ENCODE data around the gene ZNF511. TPM values are rescaled to one million over a fixed set of nuclear protein-coding genes. Genes with fewer than 3 reads are reported as not detected.
A peak's percentile ranks its signal among the peaks of the same experiment; 100 is the strongest.

Gene ZNF511
- total and polyA plus RNA-seq, 3 experiments from 2014 or later: 82.2 to 90.8 (median 83.2) TPM

- H3K27ac ChIP-seq (ENCODE audit: low read depth, low read length): no peak overlapping the region
- no peak overlapping the region for H3K4me3 ChIP-seq (ENCODE audit: low read length)
- no peaks in the 10 kb centered on the region for H3K36me3 Mint-ChIP-seq
- peak overlapping the region in 1 of 7 donors; percentile 18 for H3K4me3 Mint-ChIP-seq
- ChIA-PET CTCF (interaction anchor here (3.0 kb wide), 1 partner anchor 12 kb away, joined by 17 read pairs; no protein-coding TSS in a partner anchor), POLR2A (interaction anchor here (1.0 kb wide), 1 partner anchor 8 kb away, joined by 3 read pairs; no protein-coding TSS in a partner anchor)
- H3K9me3 Mint-ChIP-seq: no peaks in the 10 kb centered on the region
- H3K36me3 ChIP-seq (ENCODE audit: insufficient read depth, low read length): no peaks in the 10 kb centered on the region
- peaks cover 16 to 42% of the 10 kb centered on the region in 2 donors for H3K27me3 Mint-ChIP-seq
- H3K27me3 ChIP-seq (ENCODE audit: insufficient read depth, low read length, poor library complexity, severe bottlenecking): peaks cover 39% of the 10 kb centered on the region
- H3K4me1 ChIP-seq (ENCODE audit: insufficient read depth, low read length): peaks cover 20% of the 10 kb centered on the region
- H3K27ac Mint-ChIP-seq: peak overlapping the region in 2 of 8 donors; percentile 11 to 45
- peaks cover 5 to 21% (median 6%) of the 10 kb centered on the region in 3 donors for H3K4me1 Mint-ChIP-seq
- no peaks in the 10 kb centered on the region for H3K9me3 ChIP-seq (ENCODE audit: low read length)
- DNase-seq: peak in 1 of 5 donors; percentile 28
These were observed 18.3 kb downstream of the ZNF511 start for GRCh38 chr10:133326745-133327650.

GRCh38 chr10:133327651-133328357 is 19.1 kb downstream of the ZNF511 start:
- Mint-ChIP-seq H3K9me3 (no peaks in the 10 kb centered on the region), H3K27ac (peak overlapping the region in 2 of 8 donors; percentile 11 to 45), H3K4me1 (peaks cover 5 to 21% (median 10%) of the 10 kb centered on the region in 3 donors), H3K4me3 (peak overlapping the region in 1 of 7 donors; percentile 48), H3K36me3 (no peaks in the 10 kb centered on the region), H3K27me3 (peaks cover 16 to 42% of the 10 kb centered on the region in 2 donors)
- peaks cover 39% of the 10 kb centered on the region for H3K27me3 ChIP-seq (ENCODE audit: insufficient read depth, low read length, poor library complexity, severe bottlenecking)
- no peak overlapping the region for H3K27ac ChIP-seq (ENCODE audit: low read depth, low read length)
- H3K9me3 ChIP-seq (ENCODE audit: low read length): no peaks in the 10 kb centered on the region
- H3K4me3 ChIP-seq (ENCODE audit: low read length): no peak overlapping the region
- POLR2A ChIA-PET: no interaction called here
- DNase-seq: peak in 1 of 5 donors; percentile 43
- H3K4me1 ChIP-seq (ENCODE audit: insufficient read depth, low read length): peaks cover 20% of the 10 kb centered on the region
- H3K36me3 ChIP-seq (ENCODE audit: insufficient read depth, low read length): no peaks in the 10 kb centered on the region
- CTCF ChIA-PET: interaction anchor here (2.1 to 3.0 kb wide), 3 partner anchors 13 to 193 kb away, joined by 11 to 21 read pairs (median 17); no protein-coding TSS in a partner anchor

- Histone ChIP-seq H3K4me3 (ENCODE audit: low read length) (no peak overlapping the region), H3K4me1 (ENCODE audit: insufficient read depth, low read length) (peaks cover 20% of the 10 kb centered on the region), H3K27me3 (ENCODE audit: insufficient read depth, low read length, poor library complexity, severe bottlenecking) (peaks cover 39% of the 10 kb centered on the region), H3K36me3 (ENCODE audit: insufficient read depth, low read length) (no peaks in the 10 kb centered on the region), H3K9me3 (ENCODE audit: low read length) (no peaks in the 10 kb centered on the region), H3K27ac (ENCODE audit: low read depth, low read length) (no peak overlapping the region)
- POLR2A ChIA-PET: no interaction called here
- Mint-ChIP-seq H3K4me3 (no peak overlapping the region), H3K27me3 (peaks cover 15 to 42% of the 10 kb centered on the region in 2 donors), H3K27ac (no peak overlapping the region), H3K4me1 (peaks cover 5 to 21% (median 10%) of the 10 kb centered on the region in 3 donors), H3K9me3 (no peaks in the 10 kb centered on the region), H3K36me3 (no peaks in the 10 kb centered on the region)
- CTCF ChIA-PET: interaction anchor here (0.6 to 3.0 kb wide), 28 partner anchors 8 to 288 kb away, joined by 3 to 21 read pairs (median 5); partner anchors contain the start of genes FUOM and MTG1
- DNase-seq: no peak
These were observed 19.9 kb downstream of the ZNF511 start for GRCh38 chr10:133328358-133329343.

- no peaks in the 10 kb centered on the region for H3K9me3 ChIP-seq (ENCODE audit: low read length)
- H3K27me3 ChIP-seq (ENCODE audit: insufficient read depth, low read length, poor library complexity, severe bottlenecking): peaks cover 39% of the 10 kb centered on the region
- no peak overlapping the region for H3K4me3 ChIP-seq (ENCODE audit: low read length)
- Mint-ChIP-seq H3K36me3 (no peaks in the 10 kb centered on the region), H3K4me1 (peaks cover 5 to 21% (median 11%) of the 10 kb centered on the region in 3 donors), H3K4me3 (peak overlapping the region in 4 of 7 donors; percentile 15 to 75 (median 50)), H3K9me3 (no peaks in the 10 kb centered on the region), H3K27ac (peak overlapping the region in 2 of 8 donors; percentile 19 to 83), H3K27me3 (peaks cover 15 to 42% of the 10 kb centered on the region in 2 donors)
- DNase-seq: peak; percentile 76 to 87 (median 81)
- no peak overlapping the region for H3K27ac ChIP-seq (ENCODE audit: low read depth, low read length)
- H3K4me1 ChIP-seq (ENCODE audit: insufficient read depth, low read length): peaks cover 20% of the 10 kb centered on the region
- ChIA-PET POLR2A (interaction anchor here (1.7 kb wide), 1 partner anchor 60 kb away, joined by 5 read pairs; no protein-coding TSS in a partner anchor), CTCF (interaction anchor here (0.6 to 3.0 kb wide), 30 partner anchors 9 to 287 kb away, joined by 3 to 21 read pairs (median 5); partner anchors contain the start of genes FUOM and MTG1)
- no peaks in the 10 kb centered on the region for H3K36me3 ChIP-seq (ENCODE audit: insufficient read depth, low read length)
These were observed 20.9 kb downstream of the ZNF511 start for GRCh38 chr10:133329491-133330202.

GRCh38 chr10:133332936-133333699 is 24.4 kb downstream of the ZNF511 start:
- CTCF ChIA-PET: interaction anchor here (1.4 kb wide), 1 partner anchor 9 kb away, joined by 5 read pairs; no protein-coding TSS in a partner anchor
- H3K27ac Mint-ChIP-seq: peak overlapping the region in 7 of 8 donors; percentile 32 to 97 (median 68)
- peak overlapping the region in 1 of 7 donors; percentile 73 for H3K4me3 Mint-ChIP-seq
- H3K4me1 Mint-ChIP-seq: peaks cover 6 to 13% (median 12%) of the 10 kb centered on the region in 3 donors
- H3K27me3 Mint-ChIP-seq: peaks cover 6 to 18% of the 10 kb centered on the region in 2 donors
- peak in 1 of 5 donors; percentile 42 for DNase-seq
- Histone ChIP-seq H3K4me1 (ENCODE audit: insufficient read depth, low read length) (peaks cover 25% of the 10 kb centered on the region), H3K36me3 (ENCODE audit: insufficient read depth, low read length) (no peaks in the 10 kb centered on the region), H3K9me3 (ENCODE audit: low read length) (no peaks in the 10 kb centered on the region), H3K27ac (ENCODE audit: low read depth, low read length) (no peak overlapping the region), H3K27me3 (ENCODE audit: insufficient read depth, low read length, poor library complexity, severe bottlenecking) (peaks cover 13% of the 10 kb centered on the region), H3K4me3 (ENCODE audit: low read length) (no peak overlapping the region)
- H3K36me3 Mint-ChIP-seq: peaks cover 0 to 1% (median 0%) of the 10 kb centered on the region in 3 donors
- H3K9me3 Mint-ChIP-seq: no peaks in the 10 kb centered on the region
- POLR2A ChIA-PET: no interaction called here

- Mint-ChIP-seq H3K36me3 (peaks cover 0 to 1% (median 0%) of the 10 kb centered on the region in 3 donors), H3K4me3 (peak overlapping the region; percentile 74 to 86 (median 82)), H3K4me1 (peaks cover 5 to 11% (median 8%) of the 10 kb centered on the region in 3 donors), H3K27me3 (peaks cover 0 to 7% of the 10 kb centered on the region in 2 donors), H3K27ac (peak overlapping the region; percentile 90 to 95 (median 94)), H3K9me3 (no peaks in the 10 kb centered on the region)
- peak overlapping the region; percentile 56 for H3K4me3 ChIP-seq (ENCODE audit: low read length)
- peak in 2 of 5 donors; percentile 20 to 42 for DNase-seq
- no peaks in the 10 kb centered on the region for H3K9me3 ChIP-seq (ENCODE audit: low read length)
- H3K27ac ChIP-seq (ENCODE audit: low read depth, low read length): peak overlapping the region; percentile 80
- H3K36me3 ChIP-seq (ENCODE audit: insufficient read depth, low read length): no peaks in the 10 kb centered on the region
- POLR2A ChIA-PET: interaction anchor here (0.6 to 2.8 kb wide), 4 partner anchors 8 to 885 kb away, joined by 3 to 23 read pairs (median 6); partner anchors contain the start of gene PAOX
- CTCF ChIA-PET: interaction anchor here (1.1 to 1.2 kb wide), 2 partner anchors 22 to 56 kb away, joined by 3 to 6 read pairs; no protein-coding TSS in a partner anchor
- H3K27me3 ChIP-seq (ENCODE audit: insufficient read depth, low read length, poor library complexity, severe bottlenecking): no peaks in the 10 kb centered on the region
- H3K4me1 ChIP-seq (ENCODE audit: insufficient read depth, low read length): peaks cover 22% of the 10 kb centered on the region
These were observed 26.0 kb downstream of the ZNF511 start for GRCh38 chr10:133334503-133335245.

Data from CD8-positive, alpha-beta memory T cell (primary cell).